HEK293 (cell line): ENCODE measurements around the gene NEU4.

Experiments used
- CTCF ChIP-seq: fragments of 450-650 bp; formaldehyde crosslinking; IDR thresholded peaks from 2 replicates; pipeline ENCODE4 v1.5.1; 2016; ENCODE audit warnings: missing biosample characterization, missing genetic modification characterization
- HOXA7 ChIP-seq: sonication (generic); formaldehyde crosslinking; IDR thresholded peaks from 2 replicates; pipeline ENCODE4 v1.8.1; 2022; ENCODE audit warnings: missing genetic modification reagents, borderline replicate concordance
- KLF10 ChIP-seq: fragments of 450-650 bp; IDR thresholded peaks from 2 replicates; pipeline ENCODE4 v1.5.1; 2018; ENCODE audit warnings: missing biosample characterization, mild to moderate bottlenecking, missing genetic modification characterization
- KLF7 ChIP-seq: fragments of 450-650 bp; formaldehyde crosslinking; IDR thresholded peaks from 2 replicates; pipeline ENCODE4 v1.5.1; 2016; ENCODE audit warnings: missing biosample characterization, missing genetic modification characterization, borderline replicate concordance
- ZEB2 ChIP-seq: fragments of 450-650 bp; formaldehyde crosslinking; IDR thresholded peaks from 2 replicates; pipeline ENCODE4 v1.5.1; 2016; ENCODE audit warnings: missing biosample characterization, missing genetic modification characterization
- ZNF133 ChIP-seq: fragments of 450-650 bp; formaldehyde crosslinking; IDR thresholded peaks from 2 replicates; pipeline ENCODE4 v1.5.1; 2016; ENCODE audit warnings: missing biosample characterization, missing genetic modification characterization
- ZNF155 ChIP-seq: fragments of 450-650 bp; formaldehyde crosslinking; IDR thresholded peaks from 2 replicates; pipeline ENCODE4 v1.5.1; 2016; ENCODE audit warnings: missing biosample characterization, missing genetic modification characterization
- ZNF174 ChIP-seq: fragments of 450-650 bp; formaldehyde crosslinking; IDR thresholded peaks from 2 replicates; pipeline ENCODE4 v1.5.0; 2017; ENCODE audit warnings: missing biosample characterization, mild to moderate bottlenecking, missing genetic modification characterization
- ZNF488 ChIP-seq: fragments of 450-650 bp; formaldehyde crosslinking; IDR thresholded peaks from 2 replicates; pipeline ENCODE4 v1.5.1; 2016; ENCODE audit warnings: missing biosample characterization, missing genetic modification characterization
- ZNF571 ChIP-seq: fragments of 450-650 bp; formaldehyde crosslinking; IDR thresholded peaks from 2 replicates; pipeline ENCODE4 v1.5.0; 2017; ENCODE audit warnings: missing biosample characterization, missing genetic modification characterization

GRCh38 chr2:241865416-241865956, 56.5 kb downstream of the NEU4 start:
- no peak for TF ChIP-seq HOXA7 (CRISPR knock-in tag)
- TF ChIP-seq CTCF (tag by site-specific recombination): 0 out of 2 replicates have a peak, but pooled peaks have one; percentile 3
- no peak for TF ChIP-seq ZNF174
- no peak for TF ChIP-seq ZNF571 (tag by site-specific recombination)
- TF ChIP-seq ZNF488 (tag by site-specific recombination): no peak
- TF ChIP-seq ZEB2 (tag by site-specific recombination): no peak
- TF ChIP-seq ZNF155 (tag by site-specific recombination): no peak
- TF ChIP-seq ZNF133 (tag by site-specific recombination): no peak
- no peak for TF ChIP-seq KLF7 (tag by site-specific recombination)
- TF ChIP-seq KLF10 (tag by site-specific recombination): no peak
